GM18507 (cell line): ENCODE results near the gene NCOA6.

Experiments
- DNase-seq: peaks from one replicate; pipeline ENCODE4 v3.0.0; 2011; ENCODE audit warnings: low read depth; ENCODE audit not compliant: insufficient read length; ENCODE audit errors: extremely low spot score
- FAIRE-seq: peaks from 2 replicates; lab custom pipeline; 2011; peaks lifted over from hg19 to GRCh38; lab: Jason Lieb, UNC

NCOA6 gene

GRCh38 chr20:34676642-34677373 is 148.6 kb downstream of the NCOA6 start, which contains the start of gene PIGU:
Gene PIGU (minus strand): TSS chr20:34677092. CDS start chr20:34677085, 7 bp downstream.
- peak; percentile 97 for FAIRE-seq

GRCh38 chr20:34675993-34676641 is 149.3 kb downstream of the NCOA6 start:
- DNase-seq = no peak
- FAIRE-seq = no peak

More at GRCh38 chr20:34676642-34677373, 148.6 kb downstream of the NCOA6 start, which contains the start of gene PIGU:
- DNase-seq = peak; percentile 85

DNA sequence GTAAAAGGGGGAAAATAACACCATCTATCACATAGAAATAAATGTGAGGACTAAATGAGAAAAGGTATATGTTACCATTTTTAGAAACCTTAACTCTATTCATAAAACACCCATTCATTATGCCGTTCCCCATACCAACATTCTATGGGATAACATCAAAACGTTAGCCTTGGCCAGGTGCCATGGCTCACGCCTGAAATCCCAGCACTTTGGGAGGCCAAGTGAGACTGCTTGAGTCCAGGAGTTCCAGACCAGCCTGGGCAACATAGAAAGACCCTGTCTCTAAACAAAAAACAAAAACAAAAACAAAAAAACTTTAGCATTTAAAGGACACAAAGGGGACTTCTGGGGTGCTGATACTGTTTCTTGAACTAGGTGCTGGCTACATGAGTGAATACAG is 149.9 kb downstream of the NCOA6 start:
- DNase-seq (no peak), FAIRE-seq (no peak)

DNA sequence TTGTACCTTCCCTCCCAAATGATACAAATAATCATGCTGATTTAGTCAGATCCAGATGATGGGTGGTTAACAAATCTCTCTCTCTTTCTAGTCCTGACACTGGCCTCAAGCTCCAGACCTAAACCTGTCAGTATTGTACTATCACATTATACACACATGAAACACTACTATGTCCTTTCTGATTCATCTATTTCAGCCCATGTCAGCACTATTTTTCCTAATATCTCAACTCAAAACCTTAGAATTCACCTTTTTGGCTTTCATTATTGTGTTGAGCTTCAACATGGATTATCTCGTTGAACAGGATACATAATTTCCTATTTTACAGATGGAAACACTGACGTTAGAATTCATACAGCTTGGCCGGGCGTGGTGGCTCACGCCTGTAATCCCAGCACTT is 152.0 kb downstream of the NCOA6 start:
- DNase-seq (no peak), FAIRE-seq (no peak)

DNA sequence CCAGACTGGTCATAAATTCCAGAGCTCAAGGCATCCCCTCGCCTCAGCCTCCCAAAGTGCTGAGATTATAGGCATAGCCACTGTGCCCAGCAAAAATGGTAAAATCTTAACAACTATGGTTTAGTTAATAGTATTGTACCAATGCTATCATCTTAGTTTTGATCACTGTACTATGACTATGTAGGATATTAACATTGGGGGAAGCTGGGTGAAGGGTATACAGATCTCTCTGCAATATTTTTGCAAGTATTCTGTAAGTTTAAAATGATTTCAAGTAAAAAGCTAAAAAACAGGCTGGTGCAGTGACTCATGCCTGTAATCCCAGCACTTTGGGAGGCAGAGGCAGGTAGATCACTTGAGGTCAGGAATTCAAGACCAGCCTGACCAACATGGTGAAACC is 156.4 kb downstream of the NCOA6 start:
- FAIRE-seq (no peak), DNase-seq (no peak)
